RPMI8226 (cell line): Measurements from ENCODE around the gene GTF3C5.

ENCODE experiments used
- DNase-seq: peaks from one replicate; pipeline ENCODE4 v3.0.0-alpha.2; 2015

Gene GTF3C5

DNA sequence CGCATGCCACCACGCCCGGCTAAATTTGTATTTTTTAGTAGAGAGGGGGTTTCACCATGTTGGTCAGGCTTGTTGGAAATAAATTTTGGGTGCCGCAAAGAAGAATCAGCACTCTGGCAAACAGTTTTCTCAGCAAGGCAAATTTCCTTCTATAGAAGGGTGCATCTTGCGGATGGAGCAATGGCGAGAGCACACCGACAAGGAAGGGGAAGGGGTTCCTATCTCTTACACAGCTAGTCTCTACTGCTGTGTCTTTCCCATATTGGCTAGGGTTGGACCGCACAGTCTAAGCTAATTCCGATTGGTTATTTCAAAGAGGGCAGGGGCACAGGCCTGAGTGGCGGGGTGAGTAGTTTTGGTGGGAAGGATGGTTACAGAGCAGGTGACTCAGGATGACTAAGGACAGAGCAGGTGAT, 707 bp downstream of the GTF3C5 start:
- DNase-seq, result no peak

DNA sequence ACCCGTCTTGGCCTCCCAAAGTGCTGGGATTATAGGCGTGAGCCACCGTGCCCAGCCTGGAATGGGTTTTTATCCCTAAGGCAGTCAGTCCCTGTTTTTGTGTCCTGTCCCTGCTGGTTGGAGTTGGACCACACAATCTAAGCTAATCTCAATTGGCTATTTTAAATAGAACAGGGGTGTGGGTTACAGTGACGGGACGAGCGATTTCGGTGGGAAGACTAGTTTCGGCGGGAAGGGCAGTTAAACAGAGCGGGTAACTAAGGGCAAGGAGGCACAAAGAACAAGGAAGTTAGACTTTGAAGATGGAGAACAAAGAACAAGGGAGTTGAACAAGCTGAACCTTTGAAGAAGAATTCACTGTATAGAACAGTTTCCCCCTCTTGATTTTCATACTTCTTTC, 1.4 kb downstream of the GTF3C5 start:
- no peak for DNase-seq

DNA sequence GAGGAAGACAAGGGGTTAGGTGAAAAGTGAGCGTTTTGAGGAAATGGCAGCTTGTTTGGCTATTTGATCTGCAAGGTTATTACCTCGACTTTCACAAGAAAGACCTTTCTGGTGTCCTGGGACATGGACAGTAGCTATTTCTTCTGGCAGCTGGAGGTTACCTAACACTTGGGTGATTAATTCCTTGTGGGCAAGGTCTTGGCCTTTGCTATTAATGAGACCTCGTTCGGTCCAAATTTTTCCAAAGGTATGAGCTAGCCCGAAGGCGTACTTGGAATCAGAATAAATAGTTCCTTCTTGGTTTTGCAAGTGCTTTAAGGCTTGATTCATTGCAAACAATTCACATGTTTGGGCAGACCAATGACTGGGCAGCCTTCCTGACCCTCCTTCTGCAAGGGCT, 4.9 kb downstream of the GTF3C5 start:
- no peak for DNase-seq

DNA sequence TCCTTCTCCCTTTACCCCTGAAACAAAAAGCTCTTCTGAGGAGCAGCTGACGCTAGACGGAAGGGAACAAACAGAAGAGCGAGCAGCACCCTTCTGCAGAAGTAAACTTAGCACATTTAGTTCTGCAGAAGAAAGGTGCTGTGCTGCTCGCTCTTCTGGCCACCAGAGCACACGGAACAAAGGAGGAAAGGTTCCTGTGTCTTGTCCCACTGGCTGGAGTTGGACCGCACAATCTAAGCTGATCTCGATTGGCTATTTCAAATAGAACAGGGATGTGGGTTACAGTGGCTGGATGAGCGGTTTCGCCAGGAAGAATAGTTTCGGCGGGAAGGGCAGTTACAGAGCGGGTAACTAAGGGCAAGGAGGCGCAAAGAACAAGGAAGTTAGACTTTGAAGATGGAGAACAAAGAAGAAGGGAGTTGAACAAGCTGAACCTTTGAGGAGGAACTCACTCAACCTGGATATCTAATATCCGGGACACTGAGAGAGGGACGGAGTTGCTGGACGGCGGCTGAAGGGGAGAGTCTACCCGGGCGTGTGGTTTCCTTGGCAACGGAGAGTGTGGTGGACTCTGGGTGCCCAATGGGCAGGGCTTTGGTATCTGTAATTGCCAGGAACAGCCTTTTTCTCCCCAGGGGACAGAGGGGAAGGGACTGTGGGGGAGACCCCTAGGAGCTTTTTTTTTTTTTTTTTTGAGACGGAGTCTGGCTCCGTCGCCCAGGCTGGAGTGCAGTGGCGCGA, 7.1 kb downstream of the GTF3C5 start:
- no peak for DNase-seq

DNA sequence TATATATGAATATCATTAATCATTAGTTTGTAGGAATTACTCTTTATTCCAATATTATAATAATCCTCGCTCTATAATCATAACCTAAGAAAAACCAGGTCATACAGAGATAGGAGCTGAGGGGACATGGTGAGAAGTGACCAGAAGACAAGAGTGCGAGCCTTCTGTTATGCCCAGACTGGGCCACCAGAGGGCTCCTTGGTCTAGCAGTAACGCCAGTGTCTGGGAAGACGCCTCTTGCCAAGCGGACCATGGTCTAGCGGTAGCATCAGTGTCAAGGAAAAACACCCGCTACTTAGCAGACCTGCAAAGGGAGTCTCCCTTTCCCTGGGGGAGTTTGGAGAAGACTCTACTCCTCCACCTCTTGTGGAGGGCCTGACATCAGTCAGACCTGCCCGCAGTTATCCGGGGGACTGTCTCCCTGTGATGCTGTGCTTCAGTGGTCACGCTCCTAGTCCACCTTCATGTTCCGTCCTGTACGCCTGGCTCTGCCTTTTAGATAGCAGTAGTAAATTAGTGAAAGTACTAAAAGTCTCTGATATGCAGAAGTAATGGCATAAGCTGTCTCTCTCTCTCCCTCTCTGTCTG, 10.2 kb downstream of the GTF3C5 start:
- DNase-seq, result peak; percentile 48

DNA sequence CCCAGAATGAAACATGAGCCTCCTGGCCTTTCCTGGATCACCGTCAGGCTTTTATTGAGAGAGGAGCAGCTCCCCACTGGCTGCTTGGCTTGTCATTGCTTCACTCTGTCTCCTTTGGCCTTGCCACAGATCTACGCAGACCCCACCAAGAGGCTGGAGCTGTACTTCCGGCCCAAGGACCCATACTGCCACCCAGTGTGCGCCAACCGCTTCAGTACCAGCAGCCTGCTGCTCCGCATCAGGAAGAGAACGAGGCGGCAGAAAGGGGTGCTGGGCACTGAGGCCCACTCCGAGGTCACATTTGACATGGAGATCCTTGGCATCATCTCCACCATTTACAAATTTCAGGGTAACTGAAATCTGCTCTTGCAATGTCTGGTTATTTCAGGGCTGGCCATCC, 11.2 kb downstream of the GTF3C5 start:
- DNase-seq, result no peak

DNA sequence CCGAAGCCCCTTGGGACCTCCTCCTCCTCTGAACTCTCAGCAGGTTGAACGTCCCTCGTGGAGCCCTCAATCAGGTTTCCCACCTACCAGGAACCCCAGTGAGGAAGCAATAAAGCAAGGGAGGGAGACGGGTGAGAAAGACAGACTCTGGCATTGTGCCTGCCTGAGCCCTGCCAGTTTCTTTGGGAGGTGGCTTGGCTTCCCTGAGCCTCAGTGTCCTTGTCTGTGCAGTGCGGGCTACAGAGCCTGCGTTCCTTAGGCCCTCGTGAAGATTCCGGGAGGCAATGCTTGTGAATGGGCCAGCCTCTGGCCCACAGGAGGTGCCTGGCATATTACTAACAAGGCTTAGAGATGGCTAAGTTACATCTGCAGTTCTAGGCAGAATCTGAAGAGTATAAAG, 11.9 kb downstream of the GTF3C5 start:
- no peak for DNase-seq

DNA sequence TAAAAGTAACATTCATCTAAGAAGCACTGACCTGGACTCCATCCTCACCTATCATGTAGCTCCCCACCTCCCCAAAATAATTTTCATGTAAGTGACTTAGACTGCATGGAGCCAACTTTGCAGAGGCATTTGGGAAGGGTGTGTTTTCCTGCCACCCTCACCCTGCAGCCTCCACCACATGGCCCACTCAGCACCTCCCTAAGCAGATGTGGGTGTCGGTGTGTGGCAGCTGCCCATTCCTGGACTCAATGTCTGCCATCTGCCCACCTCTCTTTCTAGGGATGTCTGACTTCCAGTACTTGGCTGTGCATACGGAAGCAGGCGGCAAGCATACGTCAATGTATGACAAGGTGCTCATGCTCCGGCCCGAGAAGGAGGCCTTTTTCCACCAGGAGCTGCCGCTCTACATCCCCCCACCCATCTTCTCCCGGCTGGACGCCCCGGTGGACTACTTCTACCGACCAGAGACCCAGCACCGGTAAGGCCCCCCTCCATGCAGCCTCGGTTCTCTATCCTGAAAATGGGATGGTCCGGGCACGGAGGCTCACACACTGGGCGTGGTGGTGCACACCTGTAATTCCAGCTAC, 12.7 kb downstream of the GTF3C5 start:
- DNase-seq, result no peak

DNA sequence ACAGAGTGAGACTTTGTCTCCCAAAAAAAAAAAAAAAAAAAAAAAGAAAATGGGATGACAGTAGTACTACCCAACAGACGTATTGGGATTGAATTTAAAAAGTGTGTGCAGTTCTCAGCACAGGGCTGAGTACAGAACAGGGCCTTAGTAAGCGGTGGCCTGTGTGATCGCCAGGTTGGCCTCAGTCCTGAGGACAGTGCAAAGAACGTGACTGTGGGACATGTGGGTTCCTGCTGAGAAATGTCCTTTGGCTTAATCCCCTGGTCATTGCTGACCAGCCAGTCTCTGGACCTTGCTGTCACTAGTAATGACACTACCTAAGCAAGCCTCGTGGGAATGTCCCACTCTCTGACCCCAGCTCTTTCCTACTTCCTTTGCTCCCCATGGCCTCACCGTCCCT, 13.3 kb downstream of the GTF3C5 start:
- DNase-seq, result no peak

DNA sequence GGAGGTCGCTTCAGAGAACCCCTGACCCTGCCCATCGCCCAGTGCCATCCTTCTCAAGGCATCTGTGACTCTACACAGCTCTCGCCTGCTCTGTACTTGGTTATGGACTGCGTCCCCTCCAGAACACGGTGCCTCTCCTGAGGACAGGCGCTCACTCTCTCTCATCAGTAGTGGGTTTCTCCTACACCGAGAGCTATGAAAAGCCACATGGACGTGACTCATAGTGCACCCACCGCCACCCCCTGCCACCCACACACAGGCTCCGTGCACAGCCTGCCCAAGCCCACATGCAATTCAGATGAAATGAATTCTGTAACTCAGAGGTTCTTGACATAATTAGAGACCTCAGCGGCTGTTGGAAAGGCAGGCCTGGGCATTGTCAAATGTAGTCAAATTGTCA, 13.9 kb downstream of the GTF3C5 start:
- DNase-seq, result no peak

DNA sequence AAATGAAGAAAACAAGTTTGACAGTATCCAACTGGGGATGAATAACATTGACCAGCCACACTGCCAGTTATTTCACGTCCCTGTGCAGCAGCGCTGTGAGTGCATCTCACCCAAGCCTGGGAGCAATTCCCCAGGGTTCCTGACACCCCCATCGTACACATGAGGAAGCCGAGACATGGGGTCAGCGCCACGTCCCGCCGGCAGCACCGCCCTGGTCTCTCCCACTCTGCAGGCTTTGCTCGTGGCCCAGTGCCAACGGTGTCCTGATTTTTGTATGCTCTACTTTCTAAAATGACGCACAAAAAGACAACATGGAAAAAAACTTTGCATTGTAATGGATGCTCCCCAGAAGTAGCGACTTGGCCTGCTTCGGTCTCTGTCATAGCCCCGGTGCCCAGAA, 14.3 kb downstream of the GTF3C5 start:
- DNase-seq, result no peak

DNA sequence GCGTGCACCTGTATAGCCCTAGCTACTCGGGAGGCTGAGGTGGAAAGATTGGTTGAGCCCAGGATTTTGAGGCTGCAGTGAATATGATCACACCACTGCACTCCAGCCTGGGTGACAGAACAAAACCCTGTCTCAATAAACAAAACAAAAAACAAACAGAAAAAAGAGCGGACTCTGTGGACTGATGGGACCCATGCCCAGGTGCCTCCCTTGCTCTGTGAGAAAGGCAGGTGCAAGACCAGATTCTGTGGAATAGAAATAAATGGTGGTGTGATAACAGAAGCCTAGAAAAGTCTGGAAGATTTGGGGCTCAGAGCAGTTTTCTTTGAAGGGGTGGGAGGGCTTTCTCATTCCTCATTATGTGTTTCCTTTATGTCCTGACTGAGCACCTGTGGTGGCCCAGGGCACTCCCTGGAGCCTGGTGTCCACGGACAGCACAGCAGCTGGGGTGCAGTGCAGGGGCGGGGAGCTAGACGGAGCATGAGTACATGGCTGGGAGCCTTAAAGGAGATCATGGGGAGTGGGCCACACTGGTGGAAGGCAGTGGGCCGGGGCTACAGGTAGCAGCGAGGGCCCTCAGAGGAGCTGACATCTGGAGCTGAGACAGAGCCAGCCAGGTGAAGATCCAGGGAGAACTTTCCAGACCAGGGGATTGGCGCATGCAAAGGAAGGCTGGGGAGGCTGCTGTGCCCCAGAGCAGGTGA, 15.6 kb downstream of the GTF3C5 start:
- DNase-seq, result no peak

DNA sequence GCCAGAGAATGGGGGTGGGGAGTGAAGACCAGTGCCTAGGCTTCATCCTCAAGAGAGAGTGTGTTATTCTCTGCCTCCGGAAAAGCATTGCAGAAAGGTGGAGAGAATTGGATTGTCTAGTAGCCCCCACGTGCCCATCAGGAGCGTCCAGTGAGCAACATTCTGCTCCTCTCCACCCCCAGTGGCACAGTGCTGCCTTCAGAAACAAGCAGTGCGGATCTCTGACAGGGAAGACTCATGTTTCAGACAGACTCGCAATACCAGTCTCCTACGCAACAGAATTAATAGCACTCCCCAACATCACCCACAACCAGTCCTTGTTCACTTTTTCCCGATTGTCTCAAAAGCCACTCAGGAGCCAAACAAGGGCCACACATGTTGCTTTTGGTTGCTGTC, 16.1 kb downstream of the GTF3C5 start:
- DNase-seq, result no peak

DNA sequence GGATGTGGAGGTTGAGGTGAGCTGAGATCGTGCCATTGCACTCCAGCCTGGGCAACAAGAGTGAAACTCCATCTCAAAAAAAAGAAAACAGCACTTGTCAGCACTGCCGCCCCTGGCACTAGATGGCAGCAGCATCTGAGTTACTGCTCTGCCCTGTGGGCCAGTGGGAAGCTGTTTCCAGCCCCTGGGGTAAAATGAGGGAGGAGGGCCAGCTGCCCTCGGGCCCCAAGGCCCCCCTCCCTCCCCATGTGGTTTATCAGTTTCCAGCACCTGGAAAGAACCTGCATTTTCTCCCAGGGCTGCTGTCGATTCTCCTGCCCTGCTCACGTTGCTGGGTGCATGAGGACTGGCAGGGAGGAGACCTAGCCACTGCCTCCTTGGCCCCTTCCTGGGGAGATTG, 17.8 kb downstream of the GTF3C5 start:
- DNase-seq, result peak; percentile 54

DNA sequence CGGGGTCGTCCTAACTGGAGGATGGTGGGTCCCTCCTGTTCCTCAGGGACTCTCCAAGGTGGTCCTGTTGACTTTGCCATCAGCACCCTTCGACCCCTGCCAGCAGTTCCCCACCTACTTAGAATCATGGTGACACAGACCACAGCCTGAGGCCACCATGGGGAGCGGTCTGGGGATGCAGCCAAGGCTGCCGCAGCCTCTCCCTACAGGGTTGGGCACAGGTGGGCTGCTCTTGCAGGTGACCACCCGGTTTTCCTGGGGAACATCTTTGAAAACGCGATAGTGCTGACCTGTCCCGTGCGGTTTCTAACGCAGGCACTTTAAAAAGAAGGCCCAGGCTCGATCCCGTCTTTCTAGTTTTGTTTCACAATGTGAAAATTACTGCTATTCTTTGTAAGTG, 18.2 kb downstream of the GTF3C5 start:
- no peak for DNase-seq

DNA sequence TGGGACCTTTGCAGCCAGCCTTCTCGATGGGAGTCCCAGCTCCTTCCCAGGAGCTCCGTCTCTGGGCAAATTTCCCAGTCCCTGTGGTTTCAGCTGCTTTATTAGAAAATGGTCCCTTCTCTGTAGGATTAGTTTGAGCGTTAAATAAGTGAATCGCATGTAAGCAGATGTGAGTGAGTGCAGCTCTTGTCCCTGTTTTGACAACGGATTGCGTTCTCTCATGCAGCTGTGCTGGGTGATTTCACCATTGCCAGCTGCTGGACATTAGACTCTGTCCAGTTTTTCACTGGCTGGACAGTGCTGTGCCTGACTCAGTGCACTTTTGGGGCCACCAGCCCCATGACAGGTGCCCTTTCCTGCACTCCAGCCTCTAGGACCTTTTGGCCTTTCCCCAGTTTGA, 19.3 kb downstream of the GTF3C5 start:
- DNase-seq, result no peak

DNA sequence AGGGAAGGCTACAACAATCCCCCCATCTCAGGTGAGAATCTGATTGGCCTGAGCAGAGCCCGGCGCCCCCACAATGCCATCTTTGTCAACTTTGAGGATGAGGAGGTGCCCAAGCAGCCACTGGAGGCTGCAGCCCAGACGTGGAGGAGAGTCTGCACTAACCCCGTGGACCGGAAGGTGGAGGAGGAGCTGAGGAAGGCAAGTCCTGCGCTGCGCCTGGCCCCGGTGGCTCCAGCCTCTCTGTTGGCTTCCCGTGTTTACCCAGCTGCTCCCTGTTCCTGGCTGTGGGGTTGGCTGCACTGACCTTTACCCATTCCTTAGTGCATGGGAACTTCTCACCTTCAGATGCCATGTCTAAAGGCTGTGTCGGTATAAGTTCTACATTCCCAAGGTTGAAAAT, 20.0 kb downstream of the GTF3C5 start:
- no peak for DNase-seq

DNA sequence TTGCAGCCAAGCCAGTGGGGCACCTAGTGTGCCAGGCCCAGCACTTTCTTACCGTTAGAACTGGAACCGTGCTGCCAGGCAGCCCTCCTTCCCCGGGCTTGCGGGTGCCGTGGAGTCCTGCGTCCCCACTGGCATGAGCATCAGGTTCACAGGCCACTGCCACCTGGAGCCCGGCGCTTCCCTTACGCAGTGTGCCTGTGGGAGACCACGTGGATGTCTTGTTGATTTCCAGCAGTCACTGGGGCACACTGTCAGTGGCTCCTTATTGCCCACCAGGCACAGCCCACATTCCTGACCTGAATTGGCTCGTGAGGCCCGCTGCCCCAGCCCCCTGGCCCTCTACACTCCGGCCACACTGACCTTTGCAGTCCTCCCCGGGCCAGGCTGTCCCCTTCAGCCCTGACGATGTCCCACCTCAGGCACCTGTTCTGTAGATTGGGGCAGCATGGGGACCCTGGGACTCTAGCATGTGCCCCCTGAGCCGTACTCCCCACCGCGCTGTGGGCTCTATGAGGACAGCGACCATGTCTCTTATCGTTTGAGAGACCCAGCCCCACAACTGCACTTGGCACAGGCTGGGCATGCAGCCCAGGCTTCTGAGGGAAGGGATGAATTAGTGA, 20.6 kb downstream of the GTF3C5 start:
- DNase-seq, result no peak

DNA sequence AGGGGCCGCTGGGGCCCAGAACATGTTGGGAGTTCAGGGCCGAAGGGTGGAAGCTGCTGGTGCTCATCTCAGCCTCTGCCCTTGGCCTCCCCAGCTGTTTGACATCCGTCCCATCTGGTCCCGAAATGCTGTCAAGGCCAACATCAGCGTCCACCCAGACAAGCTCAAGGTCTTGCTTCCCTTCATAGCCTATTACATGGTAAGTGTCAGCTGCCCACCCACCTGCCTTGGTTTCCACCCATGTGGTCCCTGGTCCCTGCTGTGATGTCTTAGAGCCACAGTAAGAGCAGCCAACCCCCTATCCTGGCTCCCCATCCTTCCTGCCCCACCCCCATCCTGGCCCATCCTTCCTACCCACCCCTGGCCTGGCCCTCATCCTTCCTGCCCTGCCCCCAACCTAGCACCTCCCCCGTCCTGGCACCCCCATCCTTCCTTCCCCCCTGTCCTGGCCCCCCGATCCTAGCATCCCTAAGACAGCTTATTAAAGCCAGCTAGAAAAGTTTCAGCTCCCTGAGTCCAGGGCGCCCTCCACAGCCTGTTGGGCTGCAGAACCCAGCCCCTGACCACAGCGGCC, 21.3 kb downstream of the GTF3C5 start:
- DNase-seq, result no peak

DNA sequence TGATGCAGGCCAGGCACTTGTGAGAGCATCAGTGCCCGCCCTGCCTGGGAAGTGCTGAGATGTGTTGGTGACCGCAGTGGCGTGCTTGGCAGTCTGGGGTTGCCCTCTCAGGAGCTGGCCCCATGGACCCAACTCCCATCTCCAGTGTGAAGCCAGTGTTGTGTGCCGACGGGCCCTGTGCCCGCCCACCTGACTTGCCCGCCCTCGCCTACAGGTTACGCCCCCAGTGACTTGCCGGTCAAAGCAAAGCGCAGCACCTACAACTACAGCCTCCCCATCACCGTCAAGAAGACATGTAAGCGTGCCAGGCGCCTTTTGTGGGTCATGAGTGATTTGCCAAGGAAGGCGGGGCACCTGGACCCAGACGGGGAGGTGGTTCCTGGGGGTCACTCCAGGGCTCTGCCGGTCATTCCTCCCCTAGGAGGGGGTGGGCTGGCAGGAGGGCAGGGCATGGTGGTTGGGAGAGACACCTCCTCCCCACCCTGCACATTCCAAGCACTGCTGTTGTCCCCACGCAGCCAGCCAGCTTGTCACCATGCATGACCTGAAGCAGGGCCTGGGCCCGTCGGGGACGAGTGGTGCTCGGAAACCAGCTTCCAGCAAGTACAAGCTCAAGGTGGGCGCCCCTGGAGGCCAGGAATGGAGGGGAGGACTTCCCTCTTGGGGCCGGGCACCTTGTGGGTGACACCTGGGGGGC, 23.5 kb downstream of the GTF3C5 start:
- DNase-seq, result no peak

DNA sequence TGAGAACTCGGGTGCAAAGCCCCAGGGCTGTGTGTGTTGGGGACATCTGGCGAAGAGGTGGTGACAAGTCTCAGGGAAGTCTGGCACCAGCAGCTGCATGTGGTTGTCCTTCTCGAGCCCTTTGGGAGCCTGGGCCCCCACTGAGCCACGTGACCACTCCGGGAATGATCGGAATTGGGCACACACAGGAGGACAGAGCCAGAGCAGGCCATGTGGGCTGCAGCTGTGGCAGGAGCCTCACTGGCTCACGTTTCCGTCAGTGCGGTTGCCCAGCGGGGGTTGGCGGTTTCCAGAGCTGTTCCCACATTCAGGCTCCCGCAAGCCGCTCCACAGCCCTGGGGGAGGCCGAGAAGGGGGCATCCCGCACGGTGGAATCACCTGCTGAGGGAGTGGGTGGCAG, 24.2 kb downstream of the GTF3C5 start:
- no peak for DNase-seq

DNA sequence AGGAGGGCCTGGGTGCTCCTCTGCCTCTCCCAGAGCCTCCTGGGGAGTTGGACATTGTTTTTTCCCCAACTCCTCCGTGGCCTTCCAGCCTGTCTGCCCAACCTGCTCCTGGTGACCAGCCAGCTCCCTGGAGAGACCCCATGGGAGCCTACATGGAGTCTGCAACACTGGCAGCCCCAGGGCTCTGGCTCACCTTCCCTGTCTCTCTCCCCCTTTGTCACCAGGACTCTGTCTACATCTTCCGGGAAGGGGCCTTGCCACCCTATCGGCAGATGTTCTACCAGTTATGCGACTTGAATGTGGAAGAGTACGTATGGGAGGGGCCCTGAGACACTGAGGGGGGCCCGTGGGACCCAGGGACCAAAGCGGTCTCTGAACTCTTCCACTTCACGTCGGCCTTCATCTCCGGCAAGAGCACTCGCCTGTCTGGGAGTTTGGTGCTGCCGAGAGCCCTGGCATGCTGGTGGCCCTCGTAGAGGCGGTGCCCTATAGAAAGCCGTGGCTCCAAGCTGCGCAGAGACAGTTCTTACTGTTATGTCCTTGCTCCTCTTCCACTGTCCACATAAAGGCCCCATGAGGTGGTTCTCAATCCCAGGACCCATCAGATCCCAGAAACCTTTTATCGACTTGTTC, 25.1 kb downstream of the GTF3C5 start:
- DNase-seq, result no peak
